ENCODE data around the gene IFI44L. TPM values are rescaled to one million over a fixed set of nuclear protein-coding genes. Genes with fewer than 3 reads are reported as not detected.

Gene IFI44L
- total RNA-seq, 3 donors from 2014 or later (not counting 1 experiment from before 2014, with no cell fraction given), result 5.2 to 12.6 (median 6.7) TPM

GRCh38 chr1:78658901-78659300 is 38.7 kb downstream of the IFI44L start:
- intact Hi-C loops (cut with micrococcal nuclease), result no loop called here
- H3K27ac Mint-ChIP-seq, result no peak overlapping the region
- no peaks in the 10 kb centered on the region for H3K9me3 Mint-ChIP-seq
- TF ChIP-seq, protein P1, sequence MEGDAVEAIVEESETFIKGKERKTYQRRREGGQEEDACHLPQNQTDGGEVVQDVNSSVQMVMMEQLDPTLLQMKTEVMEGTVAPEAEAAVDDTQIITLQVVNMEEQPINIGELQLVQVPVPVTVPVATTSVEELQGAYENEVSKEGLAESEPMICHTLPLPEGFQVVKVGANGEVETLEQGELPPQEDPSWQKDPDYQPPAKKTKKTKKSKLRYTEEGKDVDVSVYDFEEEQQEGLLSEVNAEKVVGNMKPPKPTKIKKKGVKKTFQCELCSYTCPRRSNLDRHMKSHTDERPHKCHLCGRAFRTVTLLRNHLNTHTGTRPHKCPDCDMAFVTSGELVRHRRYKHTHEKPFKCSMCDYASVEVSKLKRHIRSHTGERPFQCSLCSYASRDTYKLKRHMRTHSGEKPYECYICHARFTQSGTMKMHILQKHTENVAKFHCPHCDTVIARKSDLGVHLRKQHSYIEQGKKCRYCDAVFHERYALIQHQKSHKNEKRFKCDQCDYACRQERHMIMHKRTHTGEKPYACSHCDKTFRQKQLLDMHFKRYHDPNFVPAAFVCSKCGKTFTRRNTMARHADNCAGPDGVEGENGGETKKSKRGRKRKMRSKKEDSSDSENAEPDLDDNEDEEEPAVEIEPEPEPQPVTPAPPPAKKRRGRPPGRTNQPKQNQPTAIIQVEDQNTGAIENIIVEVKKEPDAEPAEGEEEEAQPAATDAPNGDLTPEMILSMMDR (IDR thresholded peaks at IDR 0.05), result no peak
- Histone ChIP-seq H3K9me3 (ENCODE audit: control insufficient read depth, insufficient read depth, low read length) (no peaks in the 10 kb centered on the region), H3K36me3 (ENCODE audit: control insufficient read depth, insufficient read depth, low read length) (peaks cover 54% of the 10 kb centered on the region), H3K27me3 (ENCODE audit: control insufficient read depth, insufficient read depth, low read length) (no peaks in the 10 kb centered on the region), H3K4me1 (ENCODE audit: control insufficient read depth, insufficient read depth, low read length) (no peaks in the 10 kb centered on the region), H3K27ac (ENCODE audit: low read length) (no peak overlapping the region), H3K4me3 (ENCODE audit: low read length) (no peak overlapping the region)
- ATAC-seq (no peak), DNase-seq (no peak)
- no peaks in the 10 kb centered on the region for H3K27me3 Mint-ChIP-seq (ENCODE audit: low read depth in 2 of 2)
- WGBS (ENCODE audit: insufficient coverage), result 100% methylated on average over 1 of the region's 1 CpG
- H3K36me3 Mint-ChIP-seq, result peaks cover 47% of the 10 kb centered on the region
- no peak overlapping the region for H3K4me3 Mint-ChIP-seq
- peaks cover 4 to 15% of the 10 kb centered on the region in 2 donors for H3K4me1 Mint-ChIP-seq

GRCh38 chr1:78663923-78664322 is 43.7 kb downstream of the IFI44L start:
- no peaks in the 10 kb centered on the region for H3K4me1 ChIP-seq (ENCODE audit: control insufficient read depth, insufficient read depth, low read length)
- Mint-ChIP-seq H3K27ac (no peak overlapping the region), H3K36me3 (peaks cover 42% of the 10 kb centered on the region), H3K4me1 (peaks cover 0 to 3% of the 10 kb centered on the region in 2 donors), H3K9me3 (no peaks in the 10 kb centered on the region), H3K27me3 (ENCODE audit: low read depth in 2 of 2) (no peaks in the 10 kb centered on the region), H3K4me3 (no peak overlapping the region)
- H3K36me3 ChIP-seq (ENCODE audit: control insufficient read depth, insufficient read depth, low read length), result peaks cover 36% of the 10 kb centered on the region
- intact Hi-C loops (cut with micrococcal nuclease), result no loop called here
- no peaks in the 10 kb centered on the region for H3K27me3 ChIP-seq (ENCODE audit: control insufficient read depth, insufficient read depth, low read length)
- no peak overlapping the region for H3K4me3 ChIP-seq (ENCODE audit: low read length)
- H3K9me3 ChIP-seq (ENCODE audit: control insufficient read depth, insufficient read depth, low read length), result no peaks in the 10 kb centered on the region
- H3K27ac ChIP-seq (ENCODE audit: low read length), result no peak overlapping the region
- no peak for DNase-seq
- TF ChIP-seq, protein P1 (IDR thresholded peaks at IDR 0.05), result no peak
- WGBS (ENCODE audit: insufficient coverage), result 83% methylated on average over 1 of the region's 2 CpGs
- no peak for ATAC-seq

GRCh38 chr1:78664763-78665162 is 44.5 kb downstream of the IFI44L start:
- Mint-ChIP-seq H3K27me3 (ENCODE audit: low read depth in 2 of 2) (no peaks in the 10 kb centered on the region), H3K4me3 (no peak overlapping the region), H3K36me3 (peaks cover 34% of the 10 kb centered on the region), H3K27ac (no peak overlapping the region), H3K9me3 (no peaks in the 10 kb centered on the region), H3K4me1 (no peaks in the 10 kb centered on the region)
- intact Hi-C loops (cut with micrococcal nuclease), result no loop called here
- Histone ChIP-seq H3K27ac (ENCODE audit: low read length) (no peak overlapping the region), H3K27me3 (ENCODE audit: control insufficient read depth, insufficient read depth, low read length) (no peaks in the 10 kb centered on the region), H3K4me1 (ENCODE audit: control insufficient read depth, insufficient read depth, low read length) (no peaks in the 10 kb centered on the region), H3K9me3 (ENCODE audit: control insufficient read depth, insufficient read depth, low read length) (no peaks in the 10 kb centered on the region), H3K36me3 (ENCODE audit: control insufficient read depth, insufficient read depth, low read length) (peaks cover 28% of the 10 kb centered on the region), H3K4me3 (ENCODE audit: low read length) (no peak overlapping the region)
- TF ChIP-seq, protein P1 (IDR thresholded peaks at IDR 0.05), result no peak
- ATAC-seq, result no peak
- no peak for DNase-seq
- WGBS (ENCODE audit: insufficient coverage), result 81% methylated on average over 1 of the region's 1 CpG

DNA sequence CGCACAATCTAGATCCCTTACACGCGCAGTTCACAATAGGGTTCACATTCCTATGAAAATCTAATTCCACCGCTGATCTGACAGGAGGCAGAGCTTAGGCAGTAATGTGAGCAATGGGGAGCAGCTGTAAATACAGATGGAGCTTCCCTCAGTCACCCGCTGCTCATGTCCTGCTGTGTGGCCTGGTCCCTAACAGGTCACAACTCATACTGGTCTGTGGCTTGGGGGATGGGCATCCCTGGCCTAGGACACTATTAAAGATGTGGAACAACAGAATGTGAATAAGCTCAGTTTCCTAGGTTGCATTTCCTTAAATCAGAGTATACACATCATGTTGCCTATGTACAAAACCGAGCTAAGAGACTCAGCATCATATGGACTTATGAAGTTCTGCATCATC is 45.6 kb downstream of the IFI44L start:
- Histone ChIP-seq H3K9me3 (ENCODE audit: control insufficient read depth, insufficient read depth, low read length) (no peaks in the 10 kb centered on the region), H3K36me3 (ENCODE audit: control insufficient read depth, insufficient read depth, low read length) (peaks cover 18% of the 10 kb centered on the region), H3K4me1 (ENCODE audit: control insufficient read depth, insufficient read depth, low read length) (no peaks in the 10 kb centered on the region), H3K4me3 (ENCODE audit: low read length) (no peak overlapping the region), H3K27me3 (ENCODE audit: control insufficient read depth, insufficient read depth, low read length) (no peaks in the 10 kb centered on the region), H3K27ac (ENCODE audit: low read length) (no peak overlapping the region)
- ATAC-seq, result no peak
- TF ChIP-seq, protein P1 (IDR thresholded peaks at IDR 0.05), result no peak
- Mint-ChIP-seq H3K9me3 (no peaks in the 10 kb centered on the region), H3K36me3 (peaks cover 27% of the 10 kb centered on the region), H3K27me3 (ENCODE audit: low read depth in 2 of 2) (no peaks in the 10 kb centered on the region), H3K27ac (no peak overlapping the region), H3K4me3 (no peak overlapping the region), H3K4me1 (no peaks in the 10 kb centered on the region)
- WGBS (ENCODE audit: insufficient coverage), result 98% methylated on average over 6 of the region's 6 CpGs
- intact Hi-C loops (cut with micrococcal nuclease), result no loop called here
- DNase-seq, result no peak
